WTC11 (cell line): ENCODE data around the gene ZNF592. TPM values are rescaled to one million over a fixed set of nuclear protein-coding genes. Genes with fewer than 3 reads are reported as not detected.

Source experiments
- ATAC-seq: fragments of 200-7000 bp; cut with Tn5 transposase; 2 replicates; pipeline ENCODE4 v1.10.0; 2021; ENCODE audit warnings: mild to moderate bottlenecking, moderate library complexity
- CTCF ChIA-PET: fragments of 300-600 bp; sonication (Branson Sonifier 250); formaldehyde crosslinking; loops from one replicate; lab custom pipeline; 2021; ENCODE audit warnings: antibody characterized with exemption; lab: Charles Lee
- POLR2A ChIA-PET: fragments of 350-600 bp; sonication (Branson Sonifier 250); formaldehyde crosslinking; loops from one replicate; lab custom pipeline; 2021; ENCODE audit warnings: antibody characterized with exemption; lab: Charles Lee
- DNase-seq: peaks from one replicate; pipeline ENCODE4 v3.0.0; 2021; ENCODE audit warnings: low spot score
- H3K27ac Mint-ChIP-seq: 2 replicates; pipeline ENCODE4 v1.8.0; 2021; ENCODE audit warnings: mixed read lengths
- H3K27me3 Mint-ChIP-seq: 2 replicates; pipeline ENCODE4 v1.8.0; 2021; ENCODE audit warnings: low read depth, mild to moderate bottlenecking, moderate library complexity, mixed read lengths
- H3K36me3 Mint-ChIP-seq: 2 replicates; pipeline ENCODE4 v1.8.0; 2021; ENCODE audit warnings: mixed read lengths
- H3K4me1 Mint-ChIP-seq: 2 replicates; pipeline ENCODE4 v1.8.0; 2022; ENCODE audit warnings: mixed read lengths
- H3K4me3 Mint-ChIP-seq: 2 replicates; pipeline ENCODE4 v1.8.0; 2021; ENCODE audit warnings: mild to moderate bottlenecking, moderate library complexity, mixed read lengths
- H3K9me3 Mint-ChIP-seq: 2 replicates; pipeline ENCODE4 v1.8.0; 2021; ENCODE audit warnings: mixed read lengths
- AFF4 ChIP-seq: sonication (generic); formaldehyde crosslinking; IDR thresholded peaks from 2 replicates; pipeline ENCODE4 v1.8.1; 2023; ENCODE audit warnings: mild to moderate bottlenecking, missing genetic modification reagents, borderline replicate concordance
- ATF1 ChIP-seq: sonication (generic); formaldehyde crosslinking; IDR thresholded peaks from 2 replicates; pipeline ENCODE4 v1.8.1; 2023; ENCODE audit warnings: mild to moderate bottlenecking, moderate library complexity, missing genetic modification reagents
- CTCF ChIP-seq: fragments of 200-600 bp; IDR thresholded peaks from 2 replicates; pipeline ENCODE4 v1.8.0; 2022; ENCODE audit warnings: antibody characterized with exemption
- ELF4 ChIP-seq: sonication (generic); formaldehyde crosslinking; IDR thresholded peaks from 2 replicates; pipeline ENCODE4 v1.8.1; 2022; ENCODE audit warnings: low read depth, mild to moderate bottlenecking, moderate library complexity, missing genetic modification reagents
- ESRRA ChIP-seq: sonication (generic); formaldehyde crosslinking; IDR thresholded peaks from 2 replicates; pipeline ENCODE4 v1.8.1; 2022; ENCODE audit warnings: mild to moderate bottlenecking, missing genetic modification reagents, borderline replicate concordance
- GABPB1 ChIP-seq: sonication (generic); formaldehyde crosslinking; IDR thresholded peaks from 2 replicates; pipeline ENCODE4 v1.8.1; 2023; ENCODE audit warnings: mild to moderate bottlenecking, missing genetic modification reagents
- HMGA2 ChIP-seq: fragments of 250-450 bp; sonication (Bioruptor Pico); IDR thresholded peaks from 2 replicates; pipeline ENCODE4 v1.4.0; 2021; ENCODE audit warnings: mild to moderate bottlenecking, moderate library complexity
- NR1H2 ChIP-seq: sonication (generic); formaldehyde crosslinking; IDR thresholded peaks from 2 replicates; pipeline ENCODE4 v1.9.0; 2021; ENCODE audit warnings: mild to moderate bottlenecking, moderate library complexity, missing genetic modification reagents
- TCF7 ChIP-seq: sonication (generic); formaldehyde crosslinking; IDR thresholded peaks from 2 replicates; pipeline ENCODE4 v1.8.0; 2022; ENCODE audit warnings: mild to moderate bottlenecking, low read depth, missing genetic modification reagents, moderate library complexity
- ZBTB21 ChIP-seq: sonication (generic); formaldehyde crosslinking; IDR thresholded peaks from 2 replicates; pipeline ENCODE4 v1.8.1; 2023; ENCODE audit warnings: mild to moderate bottlenecking, missing genetic modification reagents, borderline replicate concordance
- ZNF263 ChIP-seq: sonication (generic); formaldehyde crosslinking; IDR thresholded peaks from 2 replicates; pipeline ENCODE4 v1.8.1; 2022; ENCODE audit warnings: low read depth, mild to moderate bottlenecking, moderate library complexity, missing genetic modification reagents
- ZNF317 ChIP-seq: sonication (generic); formaldehyde crosslinking; IDR thresholded peaks from 2 replicates; pipeline ENCODE4 v1.8.1; 2023; ENCODE audit warnings: low read depth, mild to moderate bottlenecking, moderate library complexity, missing genetic modification reagents, borderline replicate concordance
- ZNF423 ChIP-seq: fragments of 250-450 bp; sonication (Bioruptor Pico); IDR thresholded peaks from 2 replicates; pipeline ENCODE4 v2.1.2; 2022; ENCODE audit warnings: mild to moderate bottlenecking, moderate library complexity
- total RNA-seq: library from RNA; stranded (reverse); gene quantifications from 3 replicates; pipeline ENCODE4 v1.2.3, GENCODE V29; 2021
- TF ChIP-seq, protein P1 (sequence below): sonication (generic); formaldehyde crosslinking; conservative IDR thresholded peaks from 2 replicates; pipeline ENCODE4 v1.8.1; 2023; ENCODE audit warnings: mild to moderate bottlenecking, low read depth, missing genetic modification reagents, moderate library complexity
- TF ChIP-seq, protein P2 (sequence below): fragments of 250-450 bp; sonication (Bioruptor Pico); IDR thresholded peaks from 2 replicates; pipeline ENCODE4 v2.1.2; 2022; ENCODE audit warnings: mild to moderate bottlenecking, moderate library complexity
- TF ChIP-seq, protein P3 (sequence below): sonication (generic); formaldehyde crosslinking; IDR thresholded peaks from 2 replicates; pipeline ENCODE4 v1.8.0; 2022; ENCODE audit warnings: missing genetic modification reagents
- TF ChIP-seq, protein P4 (sequence below): sonication (generic); formaldehyde crosslinking; IDR thresholded peaks from 2 replicates; pipeline ENCODE4 v1.8.1; 2023; ENCODE audit warnings: mild to moderate bottlenecking, missing genetic modification reagents

ZNF592 gene
- total RNA-seq, 1 experiment from 2014 or later: 28.0 TPM

GRCh38 chr15:84840255-84840654 is 91.9 kb downstream of the ZNF592 start:
- ATAC-seq: no peak
- Mint-ChIP-seq H3K4me1 (no peaks in the 10 kb centered on the region), H3K4me3 (no peak overlapping the region), H3K36me3 (no peaks in the 10 kb centered on the region; the same call in 1 of the 2 replicates), H3K9me3 (no peaks in the 10 kb centered on the region), H3K27ac (no peak overlapping the region), H3K27me3 (no peaks in the 10 kb centered on the region)
- CTCF ChIA-PET: interaction anchor here (0.7 to 2.1 kb wide), 3 partner anchors 12 to 88 kb away, joined by 3 to 7 read pairs (median 3); no protein-coding TSS in a partner anchor
- TF ChIP-seq TCF7 (CRISPR knock-in tag) (no peak), GABPB1 (no peak), ELF4 (CRISPR knock-in tag) (no peak), AFF4 (CRISPR knock-in tag) (no peak), ESRRA (CRISPR knock-in tag) (no peak), ZNF423 (CRISPR knock-in tag) (no peak), ZBTB21 (CRISPR knock-in tag) (no peak), CTCF (no peak), HMGA2 (CRISPR knock-in tag) (no peak), ZNF263 (CRISPR knock-in tag) (no peak), NR1H2 (CRISPR knock-in tag) (no peak), ATF1 (CRISPR knock-in tag) (no peak), ZNF317 (CRISPR knock-in tag) (no peak)
- TF ChIP-seq, protein P1, sequence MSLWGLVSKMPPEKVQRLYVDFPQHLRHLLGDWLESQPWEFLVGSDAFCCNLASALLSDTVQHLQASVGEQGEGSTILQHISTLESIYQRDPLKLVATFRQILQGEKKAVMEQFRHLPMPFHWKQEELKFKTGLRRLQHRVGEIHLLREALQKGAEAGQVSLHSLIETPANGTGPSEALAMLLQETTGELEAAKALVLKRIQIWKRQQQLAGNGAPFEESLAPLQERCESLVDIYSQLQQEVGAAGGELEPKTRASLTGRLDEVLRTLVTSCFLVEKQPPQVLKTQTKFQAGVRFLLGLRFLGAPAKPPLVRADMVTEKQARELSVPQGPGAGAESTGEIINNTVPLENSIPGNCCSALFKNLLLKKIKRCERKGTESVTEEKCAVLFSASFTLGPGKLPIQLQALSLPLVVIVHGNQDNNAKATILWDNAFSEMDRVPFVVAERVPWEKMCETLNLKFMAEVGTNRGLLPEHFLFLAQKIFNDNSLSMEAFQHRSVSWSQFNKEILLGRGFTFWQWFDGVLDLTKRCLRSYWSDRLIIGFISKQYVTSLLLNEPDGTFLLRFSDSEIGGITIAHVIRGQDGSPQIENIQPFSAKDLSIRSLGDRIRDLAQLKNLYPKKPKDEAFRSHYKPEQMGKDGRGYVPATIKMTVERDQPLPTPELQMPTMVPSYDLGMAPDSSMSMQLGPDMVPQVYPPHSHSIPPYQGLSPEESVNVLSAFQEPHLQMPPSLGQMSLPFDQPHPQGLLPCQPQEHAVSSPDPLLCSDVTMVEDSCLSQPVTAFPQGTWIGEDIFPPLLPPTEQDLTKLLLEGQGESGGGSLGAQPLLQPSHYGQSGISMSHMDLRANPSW: no peak
- TF ChIP-seq, protein P2, sequence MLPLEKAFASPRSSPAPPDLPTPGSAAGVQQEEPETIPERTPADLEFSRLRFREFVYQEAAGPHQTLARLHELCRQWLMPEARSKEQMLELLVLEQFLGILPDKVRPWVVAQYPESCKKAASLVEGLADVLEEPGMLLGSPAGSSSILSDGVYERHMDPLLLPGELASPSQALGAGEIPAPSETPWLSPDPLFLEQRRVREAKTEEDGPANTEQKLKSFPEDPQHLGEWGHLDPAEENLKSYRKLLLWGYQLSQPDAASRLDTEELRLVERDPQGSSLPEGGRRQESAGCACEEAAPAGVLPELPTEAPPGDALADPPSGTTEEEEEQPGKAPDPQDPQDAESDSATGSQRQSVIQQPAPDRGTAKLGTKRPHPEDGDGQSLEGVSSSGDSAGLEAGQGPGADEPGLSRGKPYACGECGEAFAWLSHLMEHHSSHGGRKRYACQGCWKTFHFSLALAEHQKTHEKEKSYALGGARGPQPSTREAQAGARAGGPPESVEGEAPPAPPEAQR (CRISPR knock-in tag): no peak
- TF ChIP-seq, protein P3, sequence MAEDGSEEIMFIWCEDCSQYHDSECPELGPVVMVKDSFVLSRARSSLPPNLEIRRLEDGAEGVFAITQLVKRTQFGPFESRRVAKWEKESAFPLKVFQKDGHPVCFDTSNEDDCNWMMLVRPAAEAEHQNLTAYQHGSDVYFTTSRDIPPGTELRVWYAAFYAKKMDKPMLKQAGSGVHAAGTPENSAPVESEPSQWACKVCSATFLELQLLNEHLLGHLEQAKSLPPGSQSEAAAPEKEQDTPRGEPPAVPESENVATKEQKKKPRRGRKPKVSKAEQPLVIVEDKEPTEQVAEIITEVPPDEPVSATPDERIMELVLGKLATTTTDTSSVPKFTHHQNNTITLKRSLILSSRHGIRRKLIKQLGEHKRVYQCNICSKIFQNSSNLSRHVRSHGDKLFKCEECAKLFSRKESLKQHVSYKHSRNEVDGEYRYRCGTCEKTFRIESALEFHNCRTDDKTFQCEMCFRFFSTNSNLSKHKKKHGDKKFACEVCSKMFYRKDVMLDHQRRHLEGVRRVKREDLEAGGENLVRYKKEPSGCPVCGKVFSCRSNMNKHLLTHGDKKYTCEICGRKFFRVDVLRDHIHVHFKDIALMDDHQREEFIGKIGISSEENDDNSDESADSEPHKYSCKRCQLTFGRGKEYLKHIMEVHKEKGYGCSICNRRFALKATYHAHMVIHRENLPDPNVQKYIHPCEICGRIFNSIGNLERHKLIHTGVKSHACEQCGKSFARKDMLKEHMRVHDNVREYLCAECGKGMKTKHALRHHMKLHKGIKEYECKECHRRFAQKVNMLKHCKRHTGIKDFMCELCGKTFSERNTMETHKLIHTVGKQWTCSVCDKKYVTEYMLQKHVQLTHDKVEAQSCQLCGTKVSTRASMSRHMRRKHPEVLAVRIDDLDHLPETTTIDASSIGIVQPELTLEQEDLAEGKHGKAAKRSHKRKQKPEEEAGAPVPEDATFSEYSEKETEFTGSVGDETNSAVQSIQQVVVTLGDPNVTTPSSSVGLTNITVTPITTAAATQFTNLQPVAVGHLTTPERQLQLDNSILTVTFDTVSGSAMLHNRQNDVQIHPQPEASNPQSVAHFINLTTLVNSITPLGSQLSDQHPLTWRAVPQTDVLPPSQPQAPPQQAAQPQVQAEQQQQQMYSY (CRISPR knock-in tag): no peak
- TF ChIP-seq, protein P4, sequence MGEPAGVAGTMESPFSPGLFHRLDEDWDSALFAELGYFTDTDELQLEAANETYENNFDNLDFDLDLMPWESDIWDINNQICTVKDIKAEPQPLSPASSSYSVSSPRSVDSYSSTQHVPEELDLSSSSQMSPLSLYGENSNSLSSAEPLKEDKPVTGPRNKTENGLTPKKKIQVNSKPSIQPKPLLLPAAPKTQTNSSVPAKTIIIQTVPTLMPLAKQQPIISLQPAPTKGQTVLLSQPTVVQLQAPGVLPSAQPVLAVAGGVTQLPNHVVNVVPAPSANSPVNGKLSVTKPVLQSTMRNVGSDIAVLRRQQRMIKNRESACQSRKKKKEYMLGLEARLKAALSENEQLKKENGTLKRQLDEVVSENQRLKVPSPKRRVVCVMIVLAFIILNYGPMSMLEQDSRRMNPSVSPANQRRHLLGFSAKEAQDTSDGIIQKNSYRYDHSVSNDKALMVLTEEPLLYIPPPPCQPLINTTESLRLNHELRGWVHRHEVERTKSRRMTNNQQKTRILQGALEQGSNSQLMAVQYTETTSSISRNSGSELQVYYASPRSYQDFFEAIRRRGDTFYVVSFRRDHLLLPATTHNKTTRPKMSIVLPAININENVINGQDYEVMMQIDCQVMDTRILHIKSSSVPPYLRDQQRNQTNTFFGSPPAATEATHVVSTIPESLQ (CRISPR knock-in tag): no peak
- DNase-seq: no peak
- POLR2A ChIA-PET: no interaction called here
